ENCODE measurements around the gene MIPEP. TPM values are rescaled to one million over a fixed set of nuclear protein-coding genes. Genes with fewer than 3 reads are reported as not detected.

The MIPEP gene
- total and polyA plus RNA-seq, 10 of the 15 experiments (the other 5 are each of a cell fraction or from before 2014, with no cell fraction given) = 15.6 to 56.2 (median 29.8) TPM

GRCh38 chr13:23683084-23683483 lies 206.1 kb downstream of the MIPEP start (continued):
- no peak for TF ChIP-seq RELB (IDR thresholded peaks at IDR 0.05; ENCODE audit: low read depth)
- no peak for TF ChIP-seq TCF7 (IDR thresholded peaks at IDR 0.05; ENCODE audit: borderline replicate concordance)
- TF ChIP-seq ATF2 (IDR thresholded peaks at IDR 0.05; ENCODE audit: low read length) = no peak
- TF ChIP-seq ZBTB4 (CRISPR knock-in tag; IDR thresholded peaks at IDR 0.05) = no peak
- TF ChIP-seq FOXM1 (IDR thresholded peaks at IDR 0.05; ENCODE audit: low read depth, low read length) = no peak
- TF ChIP-seq IRF4 (IDR thresholded peaks at IDR 0.05; ENCODE audit: low read depth, low read length) = no peak

Data from GM12878 (cell line).